Activated naive CD8-positive, alpha-beta T cell treated with anti-CD3 and anti-CD28 coated beads, Interleukin-2, amount 50 U/mL, for 16 hours (primary cell): ENCODE data around the gene TCP11L2.

Experiments used
- DNase-seq: peaks from one replicate; pipeline ENCODE4 v3.0.0-alpha.2; 2020; ENCODE audit warnings: low read depth, low spot score

TCP11L2 gene

DNA sequence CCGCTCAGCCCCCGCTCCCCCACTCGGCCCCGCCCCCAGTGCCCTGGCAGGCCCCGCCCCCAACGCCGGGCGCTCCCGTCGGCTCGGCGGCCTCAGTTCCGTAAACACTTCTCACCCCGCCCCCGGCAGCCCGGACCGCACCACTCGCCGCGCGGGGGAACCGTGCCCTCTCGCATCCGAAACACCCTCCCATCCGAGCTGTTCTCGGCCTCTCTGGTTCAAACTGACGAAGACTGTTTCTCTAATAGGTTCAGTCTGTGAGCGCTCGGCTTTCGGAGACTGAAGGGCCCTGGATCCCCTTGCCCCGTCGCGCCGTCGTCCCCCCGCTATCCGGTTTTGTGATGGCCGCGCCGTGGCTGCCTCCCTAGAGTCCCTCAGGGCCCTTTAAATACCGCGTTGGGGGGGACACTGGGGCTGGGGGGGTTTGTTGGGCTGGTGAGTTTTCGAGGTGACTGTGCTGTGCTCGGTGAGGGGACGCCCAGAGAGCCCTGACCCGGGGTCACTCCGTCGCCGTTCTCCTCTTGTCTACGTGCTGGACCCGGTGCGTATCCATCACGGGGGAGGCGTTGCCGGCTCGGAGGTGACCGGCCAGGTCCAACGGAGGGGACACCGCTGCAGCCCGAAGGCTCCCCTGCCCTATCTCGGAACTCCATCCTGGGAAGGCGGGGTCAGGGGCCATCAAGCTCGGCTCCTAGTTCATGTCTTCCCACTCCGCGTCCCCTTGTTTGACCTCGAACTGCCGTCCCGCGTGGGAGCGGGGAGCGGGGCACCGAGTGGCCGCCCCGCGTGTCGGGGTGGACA lies at the start of gene TCP11L2:
Gene TCP11L2, plus strand, starts transcription at position 333 of the 801 bp plus-strand sequence. CDS start 8,343 bp downstream, outside the sequence.
- peak; percentile 70 for DNase-seq

DNA sequence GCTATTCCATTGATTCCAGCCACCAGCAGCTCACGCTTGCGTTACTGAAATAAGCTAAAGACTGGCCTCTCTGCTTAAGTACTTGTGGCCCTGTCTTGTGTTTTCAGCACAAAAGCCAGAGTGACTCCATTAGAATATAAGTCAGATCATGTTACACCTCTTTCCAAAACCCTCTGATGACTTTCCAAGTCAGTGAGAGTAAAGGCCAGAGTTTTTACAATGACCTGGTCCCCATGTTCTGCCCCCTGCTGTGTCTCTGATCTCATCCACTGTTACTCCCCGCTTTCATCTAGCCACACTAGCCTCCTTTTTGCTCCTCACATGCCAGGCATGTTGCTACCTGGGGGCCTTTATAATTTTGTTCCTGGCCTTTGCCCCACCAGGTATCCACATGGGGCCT lies 47.8 kb upstream of the TCP11L2 start:
- no peak for DNase-seq

DNA sequence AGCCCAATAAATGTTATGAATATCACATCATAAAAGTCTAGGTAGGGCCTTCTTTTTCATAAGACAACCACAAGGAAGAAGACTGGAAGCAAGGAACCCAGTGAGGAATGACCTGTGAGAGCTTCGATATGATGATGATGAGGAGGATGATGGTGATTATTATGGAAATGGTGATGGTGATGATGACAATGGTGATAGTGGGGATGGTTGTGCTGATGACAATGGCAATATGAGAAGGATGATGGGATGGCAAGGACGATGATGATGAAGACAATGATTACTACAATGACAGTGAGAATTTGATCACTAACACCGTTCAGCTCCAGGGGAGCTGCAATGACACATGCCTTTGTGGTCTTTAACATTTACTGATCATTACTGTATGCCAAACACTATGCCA lies 47.0 kb upstream of the TCP11L2 start:
- DNase-seq, result no peak

DNA sequence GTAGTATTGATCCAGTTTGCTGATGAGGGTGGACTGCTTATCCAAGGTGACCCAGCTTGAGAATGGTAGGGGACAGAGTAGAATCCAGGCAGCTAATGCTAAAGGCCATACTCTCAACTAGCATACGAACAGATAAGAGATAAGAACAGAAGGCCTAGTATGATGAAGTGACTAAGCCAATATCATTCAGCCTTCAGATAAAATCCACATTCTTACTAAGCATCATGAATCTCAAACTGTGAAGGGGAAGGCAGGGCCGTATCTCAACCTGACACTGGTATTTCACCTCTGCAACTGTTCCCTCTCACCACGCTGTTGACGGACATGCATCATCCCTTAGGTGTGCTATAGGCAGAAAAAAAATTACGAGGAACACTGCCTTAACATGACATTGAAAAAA lies 46.6 kb upstream of the TCP11L2 start:
- no peak for DNase-seq

DNA sequence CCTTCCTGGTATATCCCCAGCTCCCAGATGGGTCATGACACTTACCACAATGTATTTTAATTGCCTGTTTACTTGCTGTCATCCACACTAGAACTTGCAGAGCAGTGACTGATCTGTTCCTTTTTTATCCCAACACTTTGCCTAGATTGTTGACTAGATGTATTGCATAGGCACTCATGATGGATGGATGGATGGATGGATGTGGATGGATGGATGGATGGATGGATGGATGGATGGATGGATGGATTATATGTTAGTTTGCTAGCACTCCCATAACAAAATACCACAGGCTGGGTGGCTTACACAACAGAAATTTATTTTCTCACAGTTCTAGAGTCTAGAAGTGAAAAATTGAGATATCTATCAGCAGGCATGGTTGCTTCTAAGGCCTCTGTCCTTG lies 46.0 kb upstream of the TCP11L2 start:
- no peak for DNase-seq

DNA sequence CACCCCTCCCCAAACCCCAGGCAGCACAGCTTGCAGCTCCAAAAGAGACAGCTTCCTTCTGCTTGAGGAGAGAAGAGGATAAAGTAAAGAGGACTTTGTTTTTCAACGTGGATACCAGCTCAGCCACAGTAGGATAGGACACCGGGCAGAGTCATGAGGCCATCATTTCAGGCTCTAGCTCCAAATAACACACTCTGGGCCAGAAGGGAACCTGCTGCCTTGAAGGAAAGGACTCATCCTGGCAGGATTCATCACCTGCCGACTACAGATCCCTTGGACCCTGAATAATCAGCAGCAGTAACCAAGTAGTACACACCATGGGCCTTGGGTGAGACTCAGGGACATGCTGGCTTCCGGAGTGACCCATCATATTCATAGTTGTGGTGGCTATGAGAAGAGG lies 44.3 kb upstream of the TCP11L2 start:
- DNase-seq, result no peak

DNA sequence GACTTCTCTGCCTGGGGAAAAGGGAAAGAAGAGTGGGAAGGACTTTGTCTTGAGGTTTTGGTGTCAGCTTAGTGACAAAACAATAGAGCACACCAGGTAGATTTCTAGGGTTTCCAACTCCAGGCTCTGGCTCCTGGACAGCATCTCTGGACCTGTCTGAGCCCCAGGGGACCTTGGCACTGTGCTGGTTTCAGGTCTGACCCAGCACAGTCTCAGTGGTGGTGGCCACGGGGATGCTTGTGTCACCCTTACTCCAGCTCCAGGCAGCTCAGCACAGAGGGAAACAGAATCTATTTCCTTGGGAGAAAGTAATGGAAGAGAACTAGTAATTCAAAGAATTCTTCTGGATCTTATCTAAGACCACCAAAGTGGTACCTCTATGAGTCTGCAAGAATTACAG lies 43.6 kb upstream of the TCP11L2 start:
- no peak for DNase-seq

DNA sequence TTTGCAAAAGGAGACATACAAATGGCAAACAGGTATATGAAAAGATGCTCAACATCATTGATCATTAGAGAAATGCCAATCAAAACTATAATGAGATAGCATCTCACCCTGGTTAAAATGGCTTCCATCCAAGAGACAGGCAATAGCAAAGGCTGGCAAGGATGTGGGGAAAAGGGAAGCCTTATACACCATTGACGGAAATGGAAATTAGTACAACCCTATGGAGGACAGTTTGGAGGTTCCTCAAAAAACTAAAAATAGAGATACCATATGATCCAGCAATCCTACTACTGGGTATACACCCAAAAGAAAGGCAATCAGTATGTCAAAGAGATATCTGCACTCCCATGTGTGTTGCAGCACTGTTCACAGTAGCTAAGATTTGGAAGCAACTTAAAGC lies 37.4 kb upstream of the TCP11L2 start:
- DNase-seq, result no peak

DNA sequence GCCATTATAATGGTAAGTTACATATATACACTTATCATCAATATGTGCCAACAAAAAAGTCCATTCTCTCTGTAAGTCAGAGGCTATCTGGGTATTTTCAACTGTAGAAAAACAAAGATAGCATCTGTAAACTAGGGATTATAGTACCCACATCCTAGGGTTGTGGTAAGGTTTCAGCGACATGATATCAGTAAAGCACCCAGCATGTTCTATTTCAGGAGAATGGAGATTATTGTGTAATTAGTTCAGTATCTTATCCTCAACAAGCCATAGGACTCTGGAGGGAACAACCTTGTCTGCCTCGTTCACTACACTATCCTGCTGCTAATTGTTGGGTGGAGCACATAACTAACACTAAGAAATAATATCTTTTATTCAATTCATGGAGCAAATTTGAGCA lies 35.0 kb upstream of the TCP11L2 start:
- no peak for DNase-seq

DNA sequence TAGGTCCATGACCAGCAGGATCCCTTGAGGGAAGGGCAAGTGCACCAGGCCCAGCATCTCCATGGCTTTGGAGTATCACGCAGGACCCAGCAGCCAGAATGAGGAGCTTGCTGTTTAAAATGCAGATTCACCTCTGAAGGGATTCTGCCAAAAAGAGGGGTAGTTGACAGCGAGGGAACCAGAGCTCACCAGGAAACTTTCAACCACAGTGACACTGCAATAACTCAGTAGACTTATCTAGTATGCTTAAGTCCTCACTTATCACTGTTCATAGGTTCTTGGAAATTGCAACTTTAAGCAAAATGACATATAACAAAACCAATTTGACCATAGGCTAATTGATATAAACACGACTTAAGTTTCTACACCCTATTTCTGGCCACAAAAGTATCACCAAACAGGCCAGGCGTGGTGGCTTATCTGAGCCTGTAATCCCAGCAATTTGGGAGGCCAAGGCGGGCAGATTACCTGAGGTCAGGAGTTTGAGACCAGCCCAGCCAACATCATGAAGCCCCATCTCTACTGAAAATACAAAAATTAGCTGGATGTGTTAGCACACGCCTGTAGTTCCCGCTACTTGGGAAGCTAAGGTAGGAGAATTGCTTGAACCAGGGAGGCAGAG lies 33.3 kb upstream of the TCP11L2 start:
- DNase-seq, result no peak

DNA sequence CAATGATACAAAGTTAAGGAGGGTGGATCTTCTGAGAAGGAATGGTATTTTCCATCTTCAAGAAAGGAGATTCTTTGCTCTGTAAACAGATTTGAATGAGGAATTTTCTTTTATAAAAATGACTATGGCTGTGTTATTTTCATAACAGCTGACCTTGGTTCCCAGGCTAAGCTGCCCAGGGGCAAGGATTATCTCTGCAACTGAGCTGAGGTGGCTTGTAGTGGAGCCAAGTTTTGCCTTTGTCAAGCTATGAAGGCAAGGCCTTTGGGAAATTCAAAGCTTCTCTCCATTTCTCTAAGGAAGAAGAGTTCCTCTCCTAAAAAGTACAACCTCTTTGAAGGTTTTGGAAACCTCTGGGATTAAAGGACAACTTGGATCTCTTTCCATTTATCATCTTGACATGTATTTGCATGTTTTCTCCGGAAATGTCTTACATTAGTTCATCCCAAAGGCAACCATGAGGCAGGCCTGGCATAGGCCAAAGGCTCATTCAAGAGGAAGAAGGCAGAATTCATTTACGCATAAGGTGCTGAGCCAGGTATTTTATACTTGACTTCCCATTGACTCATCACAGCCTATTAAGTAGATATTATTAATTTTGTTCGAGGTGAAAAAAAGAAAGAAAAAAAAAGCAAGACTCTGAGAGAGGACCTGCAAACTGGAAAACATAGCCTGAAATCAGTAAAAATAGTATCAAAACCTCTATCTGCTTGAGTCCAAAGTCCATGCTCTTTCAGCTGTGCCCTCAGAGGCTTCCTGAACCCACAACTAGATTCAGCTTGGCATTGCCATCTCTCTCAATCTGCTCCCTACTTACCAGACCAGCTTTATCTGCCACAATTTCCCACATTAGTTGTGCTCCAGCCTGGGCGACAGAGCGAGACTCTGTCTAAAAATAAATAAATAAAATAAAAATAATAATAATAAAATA lies 30.7 kb upstream of the TCP11L2 start:
- DNase-seq, result no peak

DNA sequence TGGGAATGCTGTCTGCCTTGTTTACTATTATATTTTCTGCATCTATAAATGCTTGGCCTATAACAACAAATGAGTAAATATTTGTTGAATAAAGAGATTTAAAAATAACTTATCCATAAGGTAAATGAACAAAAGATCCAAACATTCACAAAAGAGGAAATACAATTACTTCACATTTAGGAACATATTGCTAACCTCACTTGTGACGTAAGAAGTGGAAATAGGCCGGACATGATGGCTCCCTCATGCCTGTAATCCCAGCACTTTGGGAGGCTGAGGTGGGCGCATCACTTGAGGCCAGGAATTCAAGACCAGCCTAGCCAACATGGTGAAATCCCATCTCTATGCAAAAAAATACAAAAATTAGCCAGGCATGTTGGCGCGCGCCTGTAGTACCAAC lies 29.0 kb upstream of the TCP11L2 start:
- DNase-seq, result no peak

DNA sequence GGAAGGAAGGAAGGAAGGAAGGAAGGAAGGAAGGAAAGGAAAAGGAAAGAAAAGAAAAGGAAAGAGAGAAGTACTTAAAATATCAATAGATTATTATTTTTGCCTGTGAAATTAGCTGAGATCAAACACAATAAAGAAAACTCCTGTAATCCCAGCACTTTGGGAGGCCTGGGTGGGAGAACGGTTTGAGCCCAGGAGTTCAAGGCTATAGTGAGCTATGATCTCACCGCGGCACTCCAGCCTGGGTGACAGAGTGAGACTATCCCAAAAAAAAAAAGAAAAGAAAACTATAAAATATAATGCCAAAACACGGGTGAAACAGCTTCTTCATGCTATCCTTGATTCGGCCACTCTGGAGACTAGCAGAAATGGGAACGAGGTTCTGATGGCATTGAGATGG lies 28.5 kb upstream of the TCP11L2 start:
- no peak for DNase-seq

DNA sequence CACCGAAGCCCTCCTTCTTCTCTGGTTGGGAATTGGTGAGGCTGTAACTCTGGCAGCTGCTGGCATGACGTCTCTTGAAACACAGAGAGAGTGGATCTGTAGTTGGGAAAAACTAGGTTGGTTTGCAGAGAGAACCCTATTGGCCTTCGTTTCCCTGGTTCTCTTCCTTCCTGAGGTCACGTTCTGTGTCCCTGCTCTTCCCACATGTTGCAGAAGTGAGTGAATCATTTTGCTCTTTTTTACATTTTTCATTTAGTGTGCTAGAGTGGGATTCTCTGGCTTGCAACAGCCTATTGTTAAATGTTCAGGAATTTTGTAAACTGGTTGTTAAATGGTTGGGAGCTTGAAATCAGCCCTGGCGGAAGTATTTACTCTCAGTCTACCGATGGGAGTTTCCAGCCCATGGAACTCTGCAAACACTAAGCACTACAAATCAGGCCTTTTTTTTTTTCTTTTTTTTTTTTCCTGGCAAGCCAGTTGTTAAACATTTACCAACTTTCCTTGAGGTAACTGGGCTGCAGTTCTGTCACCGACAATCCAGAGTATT lies 27.9 kb upstream of the TCP11L2 start:
- no peak for DNase-seq

DNA sequence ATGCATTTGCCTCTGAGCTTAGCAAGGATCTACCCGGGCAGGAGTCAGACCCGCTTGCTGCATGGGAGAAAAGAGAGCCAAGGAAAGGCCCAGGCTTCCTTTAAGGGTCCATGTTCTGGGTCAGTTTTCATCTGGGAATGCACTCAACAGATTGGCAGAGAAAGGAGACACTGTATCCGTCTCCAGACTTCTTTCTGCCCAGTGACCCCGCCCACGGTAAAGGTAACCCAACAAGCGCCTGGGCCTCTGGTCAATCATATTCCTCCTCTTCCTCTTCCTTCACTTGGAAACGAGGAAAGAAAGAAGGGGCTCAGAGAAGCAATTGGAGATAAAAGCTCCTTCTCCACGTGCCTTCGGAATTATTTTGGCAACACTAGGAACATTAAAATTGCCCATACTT lies 27.1 kb upstream of the TCP11L2 start:
- DNase-seq, result no peak

DNA sequence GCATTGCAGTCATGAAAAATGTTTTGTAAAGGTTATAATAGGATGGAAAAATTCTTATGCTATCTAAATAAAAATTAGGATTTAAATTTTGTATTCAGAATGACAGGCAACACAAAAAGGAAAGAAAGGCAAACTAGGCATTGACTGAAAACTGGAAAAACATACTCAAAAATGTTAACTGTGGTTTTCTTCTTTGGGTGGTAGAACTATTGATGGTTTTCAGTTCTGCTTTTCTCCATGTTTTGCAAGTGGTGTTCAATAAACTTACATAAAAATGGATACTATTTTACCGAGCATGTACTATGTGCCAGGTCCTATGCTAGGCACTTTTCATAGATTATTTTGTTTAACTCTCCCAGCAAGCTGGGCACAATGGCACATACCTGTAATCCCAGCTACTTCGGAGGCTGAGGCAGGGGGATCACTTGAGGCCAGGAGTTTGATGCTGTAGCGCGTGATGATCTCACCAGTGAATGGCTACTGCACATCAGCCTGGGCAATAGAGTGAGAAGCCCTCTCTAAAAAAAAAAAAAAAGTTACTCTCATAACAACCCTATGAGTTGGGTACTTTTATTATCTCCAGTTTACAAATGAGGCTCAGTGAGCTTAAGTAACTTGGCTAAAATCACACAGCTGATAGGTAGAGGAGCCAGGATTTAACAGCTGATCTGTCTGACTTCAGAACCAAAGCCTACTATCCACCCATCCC lies 26.3 kb upstream of the TCP11L2 start:
- DNase-seq, result no peak

DNA sequence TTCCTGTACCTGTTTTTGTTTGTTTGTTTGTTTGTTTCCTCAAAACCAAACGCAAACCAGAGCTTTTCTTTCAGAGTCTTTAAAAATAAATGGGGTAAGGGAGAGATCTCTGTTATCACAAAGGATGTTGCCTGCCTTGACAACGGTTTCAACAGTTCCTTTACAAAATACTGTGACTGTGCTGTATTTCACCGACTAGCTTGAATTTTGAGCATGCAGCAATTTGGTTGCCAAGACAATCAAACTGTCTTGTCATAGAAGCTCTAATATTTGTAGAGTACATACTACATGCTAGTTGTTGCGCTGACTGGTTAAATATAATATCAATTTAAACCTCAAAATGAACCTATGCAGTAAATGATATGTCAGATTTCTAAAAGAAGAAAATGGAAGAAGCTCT lies 22.4 kb upstream of the TCP11L2 start:
- no peak for DNase-seq

DNA sequence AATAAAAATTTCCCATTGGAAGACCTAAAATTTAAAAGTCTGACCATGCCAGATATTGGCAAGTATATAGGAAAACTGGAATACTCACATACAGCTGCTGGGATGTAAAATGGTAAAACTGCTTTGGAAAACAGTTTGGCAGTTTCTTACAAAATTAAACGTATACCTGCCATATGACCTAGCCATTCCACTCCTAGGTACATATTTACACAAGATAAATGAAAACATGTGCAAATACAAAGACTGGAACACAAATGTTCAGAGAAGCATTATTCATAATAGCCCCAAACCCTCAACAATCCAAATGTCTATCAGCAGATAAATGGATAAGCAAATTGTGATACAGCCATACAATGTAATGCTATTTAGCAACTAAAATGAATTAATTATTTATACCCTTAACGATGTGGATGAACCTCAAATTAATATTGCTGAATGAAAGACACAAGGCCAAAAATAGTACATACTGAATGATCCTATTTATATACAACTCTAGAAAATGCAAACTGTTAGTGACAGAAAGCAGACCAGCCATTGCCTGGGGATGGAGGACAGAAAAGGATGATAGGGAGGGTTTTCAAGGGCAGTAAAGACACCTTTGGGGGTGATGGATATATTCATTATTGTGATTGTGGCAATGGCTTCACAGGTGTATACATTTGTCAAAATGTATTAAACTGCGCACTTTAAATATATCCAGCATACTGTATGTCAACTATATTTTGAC lies 21.3 kb upstream of the TCP11L2 start:
- no peak for DNase-seq

DNA sequence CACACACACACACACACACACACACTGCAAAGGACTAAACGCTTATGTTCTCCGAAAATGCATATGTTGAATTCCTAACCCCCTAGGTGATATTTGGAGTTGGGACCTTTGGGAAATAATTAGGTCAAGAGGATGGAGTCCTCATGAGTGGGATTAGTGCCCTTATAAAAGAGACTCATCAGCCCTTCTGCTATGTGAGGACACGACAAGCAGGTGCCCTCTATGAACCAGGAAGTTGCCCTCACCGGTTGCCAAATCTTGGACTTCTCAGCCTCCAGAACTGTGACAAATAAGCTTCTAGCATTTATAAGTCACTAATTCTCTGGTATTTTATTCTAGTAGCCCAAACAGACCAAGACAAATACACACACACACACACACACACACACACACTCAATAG lies 20.7 kb upstream of the TCP11L2 start:
- DNase-seq, result no peak

DNA sequence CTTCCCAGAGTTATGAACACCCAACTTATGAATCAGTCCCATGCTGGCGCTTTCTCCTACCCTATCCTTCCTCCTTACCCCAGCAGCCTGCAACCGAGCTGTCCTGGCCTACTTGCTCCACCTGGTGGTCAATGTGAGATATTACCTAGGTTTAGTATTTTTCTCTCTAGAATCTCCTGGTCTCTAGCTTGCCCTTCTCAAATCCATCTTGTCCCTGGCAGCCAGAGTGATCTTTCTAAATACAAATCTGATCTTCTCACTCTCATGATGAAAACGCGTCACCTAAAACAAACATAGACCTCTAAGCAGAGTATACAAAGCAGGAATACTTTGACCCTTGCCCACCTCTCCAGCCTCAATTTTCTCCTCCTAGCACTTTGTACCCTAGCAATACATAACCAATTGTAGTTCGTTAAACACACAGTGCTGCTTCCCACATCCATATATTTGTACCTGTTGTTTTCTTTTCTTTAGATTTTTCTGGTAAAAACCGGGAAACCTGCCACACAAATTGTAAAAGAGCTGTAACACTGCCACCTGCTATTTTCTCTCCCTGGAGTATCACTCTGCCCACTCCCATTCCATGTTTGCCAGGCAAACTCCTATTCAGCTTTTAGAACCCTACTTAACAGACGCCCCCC lies 20.0 kb upstream of the TCP11L2 start:
- peak; percentile 10 for DNase-seq
